GM10847 (cell line): ENCODE results near the gene PAPSS2.

ENCODE experiments used
- POLR2A ChIP-seq: IDR thresholded peaks from 2 replicates; pipeline ENCODE4 v1.6.1; 2011; ENCODE audit not compliant: insufficient read length; ENCODE audit errors: extremely low read depth

The PAPSS2 gene

DNA sequence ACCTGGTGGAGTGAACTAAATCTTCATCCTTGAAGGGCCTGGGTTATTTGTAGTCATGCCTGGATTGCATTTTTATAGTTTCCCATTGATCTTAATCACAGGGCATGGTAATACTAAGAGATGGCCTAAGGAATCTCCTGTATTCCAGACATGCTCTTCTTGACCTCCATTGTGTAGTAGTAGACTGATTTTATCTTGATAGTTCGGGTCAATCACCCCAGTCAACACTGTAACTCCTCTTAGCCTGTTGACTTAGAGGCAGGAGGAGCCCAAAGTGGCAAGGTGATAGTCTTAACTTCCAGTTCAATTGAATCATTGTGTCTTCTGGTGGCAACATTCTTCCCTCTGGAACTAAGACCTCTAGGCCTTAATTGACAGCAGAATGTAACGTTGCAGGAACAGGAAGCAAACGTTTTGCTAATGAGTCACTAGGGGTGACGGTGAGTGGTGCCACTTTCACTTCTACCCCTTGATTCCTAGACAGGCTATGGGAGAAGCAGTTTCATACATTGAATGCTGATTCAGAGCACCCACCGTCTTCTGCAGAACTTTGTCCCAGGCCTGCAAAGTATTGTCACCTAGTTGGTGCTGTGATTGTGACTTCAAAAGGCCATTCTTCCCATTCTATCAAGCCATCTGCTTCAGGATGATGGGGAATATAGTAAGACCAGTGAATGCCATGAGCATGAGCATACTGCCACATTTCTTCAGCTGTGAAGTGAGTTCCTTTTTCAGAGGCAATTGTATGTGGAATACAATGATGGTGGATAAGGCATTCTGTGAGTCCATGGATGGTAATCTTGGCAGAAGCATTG is 24.0 kb upstream of the PAPSS2 start:
- TF ChIP-seq POLR2A: no peak

GRCh38 chr10:87636313-87636915 is 23.3 kb upstream of the PAPSS2 start:
- TF ChIP-seq POLR2A: no peak

DNA sequence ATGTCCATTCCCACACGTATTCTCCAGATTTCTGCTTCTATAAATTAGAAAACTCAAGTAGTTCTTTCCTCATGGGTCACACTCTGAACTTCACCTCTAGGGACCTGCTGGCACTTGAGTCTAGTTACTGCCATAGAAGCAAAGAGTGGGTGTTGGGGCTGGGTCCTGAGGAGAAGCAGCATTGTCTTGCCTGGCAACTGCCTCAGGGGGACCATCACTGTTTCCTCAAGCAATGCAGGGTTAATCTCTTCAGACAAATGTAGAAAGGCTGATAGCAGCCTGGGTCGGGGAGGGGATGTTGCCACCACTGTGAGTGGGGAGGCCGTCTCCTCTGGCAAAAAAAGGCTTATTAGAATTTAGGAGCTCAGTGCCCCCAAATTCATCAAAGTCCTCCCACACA is 20.2 kb upstream of the PAPSS2 start:
- TF ChIP-seq POLR2A: no peak

- no peak for TF ChIP-seq POLR2A
These were observed 19.6 kb upstream of the PAPSS2 start for GRCh38 chr10:87640043-87640442.

GRCh38 chr10:87642486-87642885 is 17.2 kb upstream of the PAPSS2 start:
- no peak for TF ChIP-seq POLR2A

GRCh38 chr10:87642988-87643387 is 16.7 kb upstream of the PAPSS2 start:
- no peak for TF ChIP-seq POLR2A

- TF ChIP-seq POLR2A: no peak
These were observed 15.8 kb upstream of the PAPSS2 start for GRCh38 chr10:87643920-87644319.

GRCh38 chr10:87646192-87646909 is 13.3 kb upstream of the PAPSS2 start:
- no peak for TF ChIP-seq POLR2A

GRCh38 chr10:87646935-87647334 is 12.7 kb upstream of the PAPSS2 start:
- no peak for TF ChIP-seq POLR2A

DNA sequence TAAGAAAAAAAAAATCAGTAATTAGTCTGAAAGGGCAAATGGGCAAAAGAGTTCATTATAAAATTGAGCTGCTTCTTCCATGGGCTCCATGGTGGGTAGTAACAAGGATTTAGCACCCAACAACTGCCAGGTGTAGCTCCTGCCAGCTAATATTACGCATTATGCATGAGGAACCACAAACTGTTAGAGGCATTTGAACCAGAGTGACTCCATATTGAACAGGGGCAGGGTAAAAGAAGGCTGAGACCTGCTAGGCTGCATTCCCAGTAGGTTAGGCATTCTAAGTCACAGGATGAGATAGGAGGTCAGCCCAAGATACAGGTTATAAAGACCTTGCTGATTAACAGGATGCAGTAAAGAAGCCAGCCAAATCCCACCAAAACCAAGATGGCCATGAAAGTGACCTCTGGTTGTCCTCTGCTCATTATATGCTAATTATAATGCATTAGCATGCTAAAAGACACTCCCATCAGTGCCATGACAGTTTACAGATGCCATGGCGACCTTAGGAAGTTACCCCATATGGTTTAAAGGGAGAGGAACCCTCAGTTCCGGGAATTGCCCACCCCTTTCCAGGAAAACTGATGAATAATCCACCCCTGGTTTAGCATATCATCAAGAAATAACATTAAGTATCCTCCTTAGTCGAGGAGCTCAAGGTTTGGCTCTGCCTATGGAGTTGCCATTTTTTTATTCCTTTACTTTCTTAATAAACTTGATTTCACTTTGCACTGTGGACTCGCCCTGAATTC is 8.7 kb upstream of the PAPSS2 start:
- no peak for TF ChIP-seq POLR2A

- TF ChIP-seq POLR2A: no peak
These were observed 7.9 kb upstream of the PAPSS2 start for GRCh38 chr10:87651801-87652200.

GRCh38 chr10:87652261-87652660 is 7.4 kb upstream of the PAPSS2 start:
- TF ChIP-seq POLR2A: no peak

- TF ChIP-seq POLR2A: no peak
These were observed 5.5 kb upstream of the PAPSS2 start for GRCh38 chr10:87654212-87654611.

- no peak for TF ChIP-seq POLR2A
These were observed 3.1 kb upstream of the PAPSS2 start for GRCh38 chr10:87656431-87657072.

GRCh38 chr10:87657371-87657770 is 2.3 kb upstream of the PAPSS2 start:
- no peak for TF ChIP-seq POLR2A
